HG03280 (cell line): ENCODE data around the gene KDM6B.

Experiments used
- ATAC-seq: cut with Tn5 transposase; IDR thresholded peaks from one replicate; pipeline ENCODE4 v1.9.1; 2021; ENCODE audit warnings: mild to moderate bottlenecking, moderate library complexity; ENCODE audit not compliant: unreplicated experiment

KDM6B gene

DNA sequence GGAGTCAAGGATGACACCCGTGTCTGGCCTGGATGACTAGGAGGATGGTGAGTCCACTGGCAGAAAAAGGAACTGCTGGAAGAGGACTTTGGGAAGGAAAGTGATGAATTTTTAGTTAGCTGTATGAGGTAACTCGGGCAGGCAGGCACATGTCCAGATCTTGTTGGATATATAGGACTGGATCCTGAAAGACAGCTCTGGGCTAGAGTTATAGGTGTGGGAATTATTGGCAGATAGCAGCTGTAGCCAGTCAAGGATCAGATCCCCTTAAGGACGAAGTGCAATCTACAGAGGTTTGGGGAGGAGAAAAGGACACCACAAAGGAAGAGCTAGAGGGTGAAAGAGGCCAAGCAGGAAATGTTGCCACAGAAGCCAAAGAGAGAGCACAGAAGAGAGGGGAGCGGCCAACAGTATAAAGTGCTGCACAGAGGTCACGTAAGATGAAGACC is 33.9 kb downstream of the KDM6B start:
- ATAC-seq = no peak

DNA sequence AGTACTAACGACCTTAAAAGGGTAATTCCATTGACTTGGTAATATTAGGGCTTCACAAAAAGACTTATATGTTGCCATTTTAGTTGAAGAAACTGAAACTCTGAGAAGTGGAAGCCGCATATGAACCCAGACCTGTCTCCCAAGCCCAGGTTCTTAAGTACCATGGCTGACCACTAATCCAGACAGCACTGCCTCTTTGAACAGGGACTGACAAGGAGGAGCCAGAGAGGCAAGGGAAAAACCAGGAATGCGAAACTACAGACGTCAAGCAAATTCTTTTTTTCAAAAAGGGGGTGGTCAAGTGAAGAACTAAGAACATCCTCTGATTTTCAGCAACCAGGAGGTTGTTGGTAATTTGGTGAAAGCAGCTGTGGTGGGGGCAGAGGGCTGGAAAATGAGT is 39.0 kb downstream of the KDM6B start:
- no peak for ATAC-seq

DNA sequence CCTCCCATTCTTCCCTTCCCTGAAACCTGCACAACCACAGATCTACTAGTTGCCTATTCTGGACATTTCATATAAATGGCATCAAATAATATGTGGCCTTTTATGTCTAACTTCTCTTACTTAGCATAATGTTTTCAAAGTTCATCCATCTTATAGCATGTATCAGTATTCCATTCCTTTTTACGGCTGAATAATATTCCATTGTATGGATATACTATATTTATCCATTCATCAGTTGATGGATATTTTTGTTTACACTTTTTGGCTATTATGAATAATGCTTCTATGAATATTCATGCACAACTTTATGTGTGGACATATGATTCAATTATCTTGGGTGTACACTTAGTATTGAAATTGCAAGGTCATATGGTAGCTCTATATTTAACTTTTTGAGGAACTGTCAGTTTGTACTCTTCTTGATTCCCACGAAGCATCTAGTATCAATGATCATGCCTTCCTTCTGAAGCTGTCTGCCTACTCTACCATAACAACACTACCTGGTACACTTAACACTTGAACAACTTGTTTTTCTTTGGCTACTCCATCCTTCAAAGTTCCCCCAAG is 41.9 kb downstream of the KDM6B start:
- ATAC-seq = no peak

DNA sequence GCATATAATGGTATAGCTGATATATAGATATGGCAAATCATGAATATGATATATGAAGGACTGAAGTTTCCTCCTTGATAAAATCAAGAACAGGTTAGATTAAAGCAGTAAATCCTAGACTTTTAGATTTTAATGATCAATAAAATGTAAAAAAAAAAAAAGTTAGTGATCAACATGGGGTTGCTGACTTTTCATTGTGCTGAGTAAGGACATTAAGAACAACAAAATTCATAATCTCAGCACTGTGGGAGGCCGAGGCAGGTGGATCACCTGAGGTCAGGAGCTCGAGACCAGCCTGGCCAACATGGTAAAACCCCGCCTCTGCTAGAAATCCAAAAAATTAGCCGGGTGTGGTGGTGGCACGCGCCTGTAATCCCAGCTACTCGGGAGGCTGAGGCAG is 44.2 kb downstream of the KDM6B start:
- no peak for ATAC-seq

DNA sequence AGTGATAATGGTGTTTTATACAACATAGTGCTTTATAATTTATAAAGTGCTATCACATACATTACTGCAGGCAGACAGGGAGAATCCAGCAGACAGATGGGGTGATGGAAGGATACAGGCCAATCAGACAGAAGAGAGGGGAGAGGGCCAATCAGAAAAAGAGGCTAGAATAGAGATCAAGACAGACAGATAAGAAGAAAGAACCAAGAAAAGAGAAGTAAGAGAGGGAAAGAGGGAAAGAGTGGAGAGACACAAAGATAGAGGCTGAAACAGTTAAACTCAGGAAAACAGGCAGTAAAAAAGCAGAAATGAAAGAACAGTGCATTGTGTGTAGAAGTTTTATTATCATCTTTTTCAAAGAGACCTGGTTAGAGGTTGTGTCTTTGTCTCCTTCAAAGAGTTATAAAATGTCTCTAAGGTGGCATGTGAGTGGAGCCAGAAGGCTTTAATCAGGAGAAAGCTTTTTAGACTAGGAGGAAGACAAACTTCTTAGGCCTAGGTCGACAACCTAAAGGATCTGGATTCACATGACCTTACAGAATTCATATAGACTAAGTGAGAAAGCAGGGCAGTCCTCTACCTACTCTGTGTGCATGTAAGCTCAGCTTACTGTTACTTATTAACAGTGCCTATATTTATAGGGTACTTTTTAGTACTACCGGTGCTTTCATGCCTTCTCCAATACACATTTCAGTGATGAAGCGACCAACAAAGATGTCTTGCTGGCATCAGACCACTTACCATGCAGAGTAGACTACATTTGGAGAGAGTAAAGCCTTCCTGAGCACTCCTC is 46.3 kb downstream of the KDM6B start:
- ATAC-seq = no peak

DNA sequence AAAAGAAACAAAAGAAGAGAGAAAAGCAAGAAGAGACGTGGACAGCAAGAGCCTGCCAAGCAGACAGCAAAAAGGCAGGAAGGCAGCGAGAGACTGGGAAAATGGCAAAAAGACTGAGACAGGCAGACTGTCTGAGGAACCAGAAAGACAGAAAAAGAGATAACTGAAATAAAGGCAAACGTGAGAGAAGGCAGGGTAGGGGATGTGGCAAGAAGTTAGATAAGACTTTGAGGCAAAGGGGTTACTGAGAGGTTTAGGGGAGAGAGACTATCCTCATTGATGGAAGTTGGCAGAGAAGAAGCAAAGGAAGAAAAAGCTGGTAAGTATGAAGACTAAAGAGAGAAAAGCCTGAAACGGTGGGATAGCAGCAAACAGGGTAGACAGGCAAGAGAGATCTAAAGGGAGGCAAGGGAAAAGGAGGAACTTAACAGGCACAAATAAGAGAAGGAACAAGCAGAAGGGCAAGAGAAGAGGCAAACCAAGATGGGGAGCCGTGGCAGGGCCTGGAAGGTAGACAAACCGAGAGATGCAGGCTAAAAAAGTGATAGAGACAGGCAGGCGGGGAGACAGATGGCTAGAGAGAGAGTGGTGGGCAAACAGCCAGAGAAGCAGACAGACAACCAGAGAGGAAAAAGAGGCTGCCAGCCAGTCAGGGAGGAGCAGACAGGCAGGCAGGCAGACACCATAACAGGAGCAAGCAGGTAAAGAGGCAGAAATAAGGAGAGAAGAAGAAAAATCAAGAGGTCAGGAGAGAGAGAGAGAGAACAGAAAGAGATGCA is 47.4 kb downstream of the KDM6B start:
- no peak for ATAC-seq

DNA sequence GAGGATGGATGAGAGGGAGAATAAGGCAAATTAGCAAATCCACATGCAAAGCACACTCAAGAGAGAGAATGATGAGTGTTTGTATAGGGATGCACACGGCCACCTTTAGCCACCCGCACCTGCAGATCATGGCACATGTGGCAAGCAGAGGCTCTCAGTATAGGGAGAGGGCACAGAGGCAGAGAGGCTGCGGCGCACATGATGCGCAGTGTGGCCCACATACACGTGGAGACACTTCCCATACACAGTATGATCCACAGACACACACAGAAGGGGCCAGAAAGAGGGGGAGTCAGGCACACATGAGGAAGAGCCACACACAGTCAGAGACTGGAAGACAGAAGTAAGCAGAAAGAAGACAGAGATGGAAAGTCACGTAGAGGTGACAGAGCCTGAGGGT is 48.1 kb downstream of the KDM6B start:
- ATAC-seq = no peak

DNA sequence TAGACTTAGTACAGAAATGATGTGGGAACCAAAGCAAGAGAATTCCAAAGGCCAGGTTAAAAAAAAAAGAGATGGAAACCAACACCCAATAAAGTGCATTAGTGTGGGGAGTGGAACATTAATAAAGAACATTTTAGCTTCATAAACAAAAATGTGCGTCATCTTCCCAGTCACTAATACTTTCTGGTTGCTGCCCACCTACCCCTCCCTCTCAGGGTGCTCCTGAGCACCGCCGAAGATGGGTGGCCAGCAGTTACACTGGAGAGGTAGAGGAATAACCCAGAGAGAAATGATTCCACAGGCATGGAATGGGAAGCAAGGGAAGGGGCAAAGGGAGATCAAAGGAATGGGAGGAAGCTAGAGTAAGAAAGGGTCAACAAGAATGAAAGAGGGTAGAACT is 48.6 kb downstream of the KDM6B start:
- no peak for ATAC-seq
